ENCODE measurements around the gene RBPJ. TPM values are rescaled to one million over a fixed set of nuclear protein-coding genes. Genes with fewer than 3 reads are reported as not detected.
A peak's percentile ranks its signal among the peaks of the same experiment; 100 is the strongest.

The RBPJ gene
- total and polyA plus RNA-seq, 2 donors (not counting 1 experiment from before 2014, with no cell fraction given) = 144 to 253 TPM

- H2AFZ ChIP-seq (ENCODE audit: low read length) = no peak overlapping the region
- peak overlapping the region in 2 of 4 experiments; percentile 18 to 22 for H3K4me3 ChIP-seq (replicated peaks in 1 of 4; ENCODE audit: control extremely low read depth in 1 of 4, insufficient read depth in 1 of 4, low read depth in 3 of 4, low read length in 4 of 4)
- H3K36me3 ChIP-seq (ENCODE audit: control insufficient read depth, insufficient read depth, low read length) = no peaks in the 10 kb centered on the region
- H3K4me2 ChIP-seq (ENCODE audit: extremely low read depth, insufficient read depth, low read length) = peak overlapping the region; percentile 75
- TF ChIP-seq CTCF (conservative IDR thresholded peaks at IDR 0.05 in 1 of 2, IDR thresholded peaks at IDR 0.05 in 1 of 2; ENCODE audit: low read depth in 1 of 2, low read length in 2 of 2) (no peak), EZH2 (IDR thresholded peaks at IDR 0.05; ENCODE audit: low read length, missing control alignments) (no peak)
- peaks cover 12% of the 10 kb centered on the region for H3K4me1 ChIP-seq (ENCODE audit: control insufficient read depth, extremely low read depth, insufficient read depth, low read length)
- no peak for DNase-seq (ENCODE audit: low read depth in 2 of 2)
- no peaks in the 10 kb centered on the region for H3K9me3 ChIP-seq (ENCODE audit: control insufficient read depth, insufficient read depth, low read depth, low read length)
- H3K79me2 ChIP-seq (ENCODE audit: control insufficient read depth, insufficient read depth, low read length) = peaks cover 91% of the 10 kb centered on the region
- H3K9ac ChIP-seq (ENCODE audit: insufficient read depth, low read length) = no peak overlapping the region
- no peaks in the 10 kb centered on the region for H3K27me3 ChIP-seq (ENCODE audit: control insufficient read depth, insufficient read depth, low read length)
- H4K20me1 ChIP-seq (ENCODE audit: control insufficient read depth, extremely low read depth, insufficient read depth, low read length) = peaks cover 2% of the 10 kb centered on the region
- peak overlapping the region; percentile 30 for H3K27ac ChIP-seq (ENCODE audit: insufficient read depth, low read length)
These were observed 24.7 kb downstream of the RBPJ start for GRCh38 chr4:26345565-26345938.

- Histone ChIP-seq H3K27ac (ENCODE audit: insufficient read depth, low read length) (no peak overlapping the region), H3K9ac (ENCODE audit: insufficient read depth, low read length) (no peak overlapping the region), H3K9me3 (ENCODE audit: control insufficient read depth, insufficient read depth, low read depth, low read length) (no peaks in the 10 kb centered on the region), H3K27me3 (ENCODE audit: control insufficient read depth, insufficient read depth, low read length) (no peaks in the 10 kb centered on the region), H4K20me1 (ENCODE audit: control insufficient read depth, extremely low read depth, insufficient read depth, low read length) (peaks cover 2% of the 10 kb centered on the region), H3K4me2 (ENCODE audit: extremely low read depth, insufficient read depth, low read length) (peak overlapping the region; percentile 75), H3K4me3 (replicated peaks in 1 of 4; ENCODE audit: control extremely low read depth in 1 of 4, insufficient read depth in 1 of 4, low read depth in 3 of 4, low read length in 4 of 4) (peak overlapping the region in 1 of 4 experiments; percentile 18), H3K36me3 (ENCODE audit: control insufficient read depth, insufficient read depth, low read length) (no peaks in the 10 kb centered on the region), H3K79me2 (ENCODE audit: control insufficient read depth, insufficient read depth, low read length) (peaks cover 92% of the 10 kb centered on the region), H3K4me1 (ENCODE audit: control insufficient read depth, extremely low read depth, insufficient read depth, low read length) (peaks cover 7% of the 10 kb centered on the region), H2AFZ (ENCODE audit: low read length) (no peak overlapping the region)
- no peak for TF ChIP-seq EZH2 (IDR thresholded peaks at IDR 0.05; ENCODE audit: low read length, missing control alignments)
- TF ChIP-seq CTCF (conservative IDR thresholded peaks at IDR 0.05 in 1 of 2, IDR thresholded peaks at IDR 0.05 in 1 of 2; ENCODE audit: low read depth in 1 of 2, low read length in 2 of 2) = no peak
- DNase-seq (ENCODE audit: low read depth in 2 of 2) = no peak
These were observed 25.4 kb downstream of the RBPJ start for GRCh38 chr4:26346203-26346620.

- DNase-seq (ENCODE audit: low read depth in 2 of 2) = no peak
- H4K20me1 ChIP-seq (ENCODE audit: control insufficient read depth, extremely low read depth, insufficient read depth, low read length) = peaks cover 2% of the 10 kb centered on the region
- H2AFZ ChIP-seq (ENCODE audit: low read length) = no peak overlapping the region
These were observed 28.7 kb downstream of the RBPJ start for GRCh38 chr4:26349496-26349895.

More at GRCh38 chr4:26349496-26349895, 28.7 kb downstream of the RBPJ start:
- Histone ChIP-seq H3K27me3 (ENCODE audit: control insufficient read depth, insufficient read depth, low read length) (no peaks in the 10 kb centered on the region), H3K36me3 (ENCODE audit: control insufficient read depth, insufficient read depth, low read length) (no peaks in the 10 kb centered on the region), H3K9me3 (ENCODE audit: control insufficient read depth, insufficient read depth, low read depth, low read length) (no peaks in the 10 kb centered on the region), H3K79me2 (ENCODE audit: control insufficient read depth, insufficient read depth, low read length) (peaks cover 93% of the 10 kb centered on the region), H3K9ac (ENCODE audit: insufficient read depth, low read length) (no peak overlapping the region), H3K4me2 (ENCODE audit: extremely low read depth, insufficient read depth, low read length) (no peak overlapping the region), H3K4me3 (replicated peaks in 1 of 4; ENCODE audit: control extremely low read depth in 1 of 4, insufficient read depth in 1 of 4, low read depth in 3 of 4, low read length in 4 of 4) (no peak overlapping the region), H3K27ac (ENCODE audit: insufficient read depth, low read length) (no peak overlapping the region), H3K4me1 (ENCODE audit: control insufficient read depth, extremely low read depth, insufficient read depth, low read length) (no peaks in the 10 kb centered on the region)
- no peak for TF ChIP-seq CTCF (conservative IDR thresholded peaks at IDR 0.05 in 1 of 2, IDR thresholded peaks at IDR 0.05 in 1 of 2; ENCODE audit: low read depth in 1 of 2, low read length in 2 of 2)
- TF ChIP-seq EZH2 (IDR thresholded peaks at IDR 0.05; ENCODE audit: low read length, missing control alignments) = no peak
